Glutamatergic neuron (in vitro differentiated cells): Measurements from ENCODE around the gene ZNF423. TPM values are rescaled to one million over a fixed set of nuclear protein-coding genes. Genes with fewer than 3 reads are reported as not detected.

Source experiments
- DNase-seq: peaks from one replicate; pipeline ENCODE4 v3.0.0; 2022
- H3K27ac Mint-ChIP-seq: one replicate; pipeline ENCODE4 v1.8.0; 2020; ENCODE audit warnings: mild to moderate bottlenecking, mixed read lengths, inconsistent platforms; ENCODE audit not compliant: unreplicated experiment
- H3K27me3 Mint-ChIP-seq: one replicate; pipeline ENCODE4 v1.8.0; 2020; ENCODE audit warnings: mild to moderate bottlenecking, moderate library complexity, mixed read lengths, inconsistent platforms; ENCODE audit not compliant: unreplicated experiment
- H3K36me3 Mint-ChIP-seq: one replicate; pipeline ENCODE4 v1.8.0; 2020; ENCODE audit warnings: mild to moderate bottlenecking, mixed read lengths, inconsistent platforms; ENCODE audit not compliant: unreplicated experiment
- H3K4me1 Mint-ChIP-seq: one replicate; pipeline ENCODE4 v1.8.0; 2020; ENCODE audit warnings: mild to moderate bottlenecking, low read depth, mixed read lengths, inconsistent platforms; ENCODE audit not compliant: unreplicated experiment
- H3K4me3 Mint-ChIP-seq: one replicate; pipeline ENCODE4 v1.8.0; 2020; ENCODE audit warnings: mild to moderate bottlenecking, mixed read lengths, inconsistent platforms; ENCODE audit not compliant: unreplicated experiment
- H3K9me3 Mint-ChIP-seq: one replicate; pipeline ENCODE4 v1.8.0; 2020; ENCODE audit warnings: mild to moderate bottlenecking, moderate library complexity, mixed read lengths, inconsistent platforms; ENCODE audit not compliant: unreplicated experiment
- total RNA-seq: library from RNA; stranded (reverse); fragmentation: NEBNext Ultra II Directional; extraction: Animal tissue kit (Norgen Biotek cat#: 25700); gene quantifications from one replicate; pipeline ENCODE4 v1.2.1, GENCODE V29; 2021; ENCODE audit not compliant: unreplicated experiment
- TF ChIP-seq, protein P1 (sequence below): fragments of 200-600 bp; sonication (generic); IDR thresholded peaks from one replicate; pipeline ENCODE4 v1.5.0; 2021; ENCODE audit not compliant: partially characterized antibody, unreplicated experiment

The ZNF423 gene
- total RNA-seq, 1 donor from 2014 or later: 149 TPM

DNA sequence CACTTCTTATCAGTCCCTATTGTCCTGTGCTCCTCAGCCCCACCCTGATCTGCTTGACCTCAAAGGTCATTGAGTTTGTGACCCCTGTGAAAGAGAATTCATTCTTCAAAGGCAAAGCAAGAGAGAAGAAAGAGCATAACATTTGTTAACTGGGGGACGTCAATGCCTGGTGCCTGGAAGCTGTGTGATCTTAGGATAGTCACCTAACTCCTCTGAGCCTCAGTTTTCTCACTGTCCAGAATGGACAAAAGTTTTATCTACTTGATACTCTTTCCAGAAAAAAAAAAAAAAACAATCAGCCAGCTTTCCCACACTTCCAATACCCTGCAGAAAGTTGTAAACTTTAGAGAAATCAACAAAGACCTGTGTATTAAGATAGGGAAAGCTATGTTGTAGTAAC, 309.2 kb downstream of the ZNF423 start:
- peaks cover 76% of the 10 kb centered on the region for H3K4me1 Mint-ChIP-seq
- H3K27me3 Mint-ChIP-seq: peaks cover 26% of the 10 kb centered on the region
- TF ChIP-seq, protein P1, sequence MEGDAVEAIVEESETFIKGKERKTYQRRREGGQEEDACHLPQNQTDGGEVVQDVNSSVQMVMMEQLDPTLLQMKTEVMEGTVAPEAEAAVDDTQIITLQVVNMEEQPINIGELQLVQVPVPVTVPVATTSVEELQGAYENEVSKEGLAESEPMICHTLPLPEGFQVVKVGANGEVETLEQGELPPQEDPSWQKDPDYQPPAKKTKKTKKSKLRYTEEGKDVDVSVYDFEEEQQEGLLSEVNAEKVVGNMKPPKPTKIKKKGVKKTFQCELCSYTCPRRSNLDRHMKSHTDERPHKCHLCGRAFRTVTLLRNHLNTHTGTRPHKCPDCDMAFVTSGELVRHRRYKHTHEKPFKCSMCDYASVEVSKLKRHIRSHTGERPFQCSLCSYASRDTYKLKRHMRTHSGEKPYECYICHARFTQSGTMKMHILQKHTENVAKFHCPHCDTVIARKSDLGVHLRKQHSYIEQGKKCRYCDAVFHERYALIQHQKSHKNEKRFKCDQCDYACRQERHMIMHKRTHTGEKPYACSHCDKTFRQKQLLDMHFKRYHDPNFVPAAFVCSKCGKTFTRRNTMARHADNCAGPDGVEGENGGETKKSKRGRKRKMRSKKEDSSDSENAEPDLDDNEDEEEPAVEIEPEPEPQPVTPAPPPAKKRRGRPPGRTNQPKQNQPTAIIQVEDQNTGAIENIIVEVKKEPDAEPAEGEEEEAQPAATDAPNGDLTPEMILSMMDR: no peak
- peak overlapping the region; percentile 54 for H3K27ac Mint-ChIP-seq
- no peak for DNase-seq
- H3K4me3 Mint-ChIP-seq: peak overlapping the region; percentile 17
- peaks cover 46% of the 10 kb centered on the region for H3K9me3 Mint-ChIP-seq
- no peaks in the 10 kb centered on the region for H3K36me3 Mint-ChIP-seq

DNA sequence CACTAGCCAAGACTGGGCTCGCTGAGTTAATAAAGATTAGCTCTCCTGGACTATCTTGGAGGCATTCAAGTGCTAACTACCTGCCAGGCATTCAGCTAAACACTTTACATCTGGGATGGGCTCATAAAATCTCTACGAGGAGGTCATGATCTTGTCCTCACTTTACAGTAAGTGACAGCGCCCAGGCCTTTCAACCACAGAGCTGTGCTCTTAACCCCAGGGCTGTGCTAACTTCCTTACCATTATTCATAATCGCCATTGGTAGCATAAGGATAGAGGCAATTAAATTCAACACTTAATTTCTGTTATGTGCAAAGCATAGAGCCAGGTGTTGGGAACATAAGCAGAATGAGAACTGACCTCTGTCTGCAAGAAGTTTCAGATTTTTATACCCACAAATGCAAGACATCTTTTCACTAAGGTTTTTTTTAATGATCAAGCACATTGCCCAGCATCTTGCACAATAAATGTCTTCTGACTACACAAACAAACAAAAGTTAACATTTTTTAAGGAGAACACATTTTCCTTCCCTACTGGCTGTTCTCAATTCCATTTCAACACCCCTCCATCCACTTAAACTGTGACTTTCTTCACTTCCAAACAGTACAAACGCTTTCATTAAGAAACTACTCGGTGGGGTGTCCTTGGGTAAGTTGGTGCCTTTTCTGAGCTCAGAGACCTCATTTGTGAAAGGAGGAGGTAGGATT, 310.0 kb downstream of the ZNF423 start:
- peaks cover 42% of the 10 kb centered on the region for H3K9me3 Mint-ChIP-seq
- TF ChIP-seq, protein P1: no peak
- H3K4me1 Mint-ChIP-seq: peaks cover 79% of the 10 kb centered on the region
- DNase-seq: no peak
- no peaks in the 10 kb centered on the region for H3K36me3 Mint-ChIP-seq
- peaks cover 29% of the 10 kb centered on the region for H3K27me3 Mint-ChIP-seq
- H3K4me3 Mint-ChIP-seq: peak overlapping the region; percentile 17
- H3K27ac Mint-ChIP-seq: peak overlapping the region; percentile 54

DNA sequence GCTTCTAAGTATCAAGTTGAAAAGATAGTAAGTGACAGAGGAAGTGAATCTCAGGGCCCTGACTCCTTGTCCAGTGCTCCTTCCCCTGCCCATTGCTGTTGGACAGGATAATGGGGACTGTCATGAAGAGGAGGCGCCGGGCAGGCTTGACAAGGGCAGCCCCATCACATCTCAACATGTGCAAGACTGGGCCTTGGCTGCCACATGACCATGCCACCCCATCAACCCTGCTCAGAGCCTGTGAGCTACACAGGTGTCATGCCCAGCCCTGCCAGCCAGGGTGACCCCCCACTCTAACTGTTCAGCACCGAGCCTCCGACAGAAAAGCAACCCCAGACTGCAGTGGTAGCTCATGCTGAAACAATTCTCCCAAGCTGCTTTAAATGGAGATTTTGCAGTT, 310.7 kb downstream of the ZNF423 start:
- no peaks in the 10 kb centered on the region for H3K36me3 Mint-ChIP-seq
- TF ChIP-seq, protein P1: no peak
- H3K9me3 Mint-ChIP-seq: peaks cover 41% of the 10 kb centered on the region
- DNase-seq: no peak
- H3K27me3 Mint-ChIP-seq: peaks cover 30% of the 10 kb centered on the region
- H3K4me3 Mint-ChIP-seq: no peak overlapping the region
- peaks cover 78% of the 10 kb centered on the region for H3K4me1 Mint-ChIP-seq
- H3K27ac Mint-ChIP-seq: peak overlapping the region; percentile 28

DNA sequence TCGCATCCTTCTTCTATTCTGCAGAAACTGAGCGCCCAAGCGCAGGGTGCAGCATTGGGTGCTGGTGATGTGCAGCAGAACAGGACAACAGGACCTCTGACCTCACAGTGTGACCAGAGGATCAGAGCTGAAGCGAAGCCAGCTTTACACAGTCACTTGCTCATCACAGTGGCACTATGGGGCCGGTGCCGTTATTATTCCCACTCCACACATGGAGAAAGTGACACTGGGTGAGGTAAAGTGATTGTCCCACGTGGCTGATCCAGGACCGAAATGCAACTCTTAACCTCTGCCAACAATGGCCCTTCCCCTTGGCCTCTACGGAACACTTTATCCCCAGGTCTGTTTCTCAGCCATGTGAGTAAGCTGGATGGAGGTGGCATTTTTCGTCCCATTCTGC, 311.1 kb downstream of the ZNF423 start:
- DNase-seq: no peak
- Mint-ChIP-seq H3K9me3 (peaks cover 40% of the 10 kb centered on the region), H3K4me3 (no peak overlapping the region), H3K4me1 (peaks cover 75% of the 10 kb centered on the region), H3K27ac (peak overlapping the region; percentile 28), H3K36me3 (no peaks in the 10 kb centered on the region), H3K27me3 (peaks cover 30% of the 10 kb centered on the region)
- TF ChIP-seq, protein P1: no peak

DNA sequence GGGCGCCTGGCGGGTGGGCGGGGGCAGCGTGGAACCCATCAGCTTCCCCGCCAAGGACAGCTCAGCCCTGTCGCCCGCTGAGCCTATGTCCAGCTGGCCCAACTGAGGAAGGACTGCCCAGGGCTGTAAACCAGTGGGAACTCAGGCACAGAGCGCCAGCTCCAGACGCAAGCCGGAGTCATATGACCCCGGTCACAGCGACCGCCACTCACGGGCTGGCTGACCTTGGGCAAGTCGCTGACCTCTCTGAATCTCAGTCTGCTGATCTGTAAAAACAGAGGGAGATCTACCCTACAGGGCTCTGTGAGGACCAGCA, 312.3 kb downstream of the ZNF423 start:
- Mint-ChIP-seq H3K27me3 (peaks cover 32% of the 10 kb centered on the region), H3K27ac (peak overlapping the region; percentile 85), H3K4me3 (peak overlapping the region; percentile 49), H3K9me3 (peaks cover 42% of the 10 kb centered on the region), H3K4me1 (peaks cover 77% of the 10 kb centered on the region), H3K36me3 (no peaks in the 10 kb centered on the region)
- DNase-seq: peak; percentile 36
- TF ChIP-seq, protein P1: no peak
